Adipose tissue (tissue), 3 donors: ENCODE data around the gene VWA8. TPM values are rescaled to one million over a fixed set of nuclear protein-coding genes. Genes with fewer than 3 reads are reported as not detected.
"Not testable (repeated sequence)": the region's sequence is repeated elsewhere in the genome, so short reads cannot be mapped to it uniquely, and the experiment has no call there.

Source experiments
- H3K27ac ChIP-seq: one replicate; pipeline ENCODE4 v1.5.1; 2013; ENCODE audit warnings: low read depth, low read length
- WGBS, 3 donors: extraction: QIAGEN DNeasy Blood & Tissue Kit; methylation state at CpG; one replicate each; pipeline ENCODE4 v1.1.7; 2013; 5-methylcytosine and 5-hydroxymethylcytosine counted together
- polyA plus RNA-seq, 3 donors: library from polyadenylated mRNA; stranded (reverse); fragments of 200-250 nt; gene quantifications; one replicate each; pipeline ENCODE4 v1.2.3, GENCODE V29; 2013
- donor health status: healthy with polysubstance abuse.
- donor health status: Bipolar disorder and iron deficiency.
- donor health status: healthy.

VWA8 gene
- polyA plus RNA-seq, 3 donors = 4.5 to 7.7 (median 5.1) TPM

GRCh38 chr13:41649659-41650058 is 311.2 kb downstream of the VWA8 start:
- no peak overlapping the region for H3K27ac ChIP-seq
- 76 to 83% (median 79%) methylated on average over 3 of the region's 3 CpGs for WGBS, 3 donors

- 73 to 86% (median 78%) methylated on average over 5 of the region's 5 CpGs for WGBS, 3 donors
- no peak overlapping the region for H3K27ac ChIP-seq
Observed at GRCh38 chr13:41648314-41648935, 312.5 kb downstream of the VWA8 start.

- not testable (repeated sequence) for H3K27ac ChIP-seq
Observed at GRCh38 chr13:41647699-41648313, 313.1 kb downstream of the VWA8 start.

GRCh38 chr13:41645331-41645730 is 315.6 kb downstream of the VWA8 start:
- WGBS, 3 donors = 33 to 59% (median 34%) methylated on average over 4 of the region's 4 CpGs
- H3K27ac ChIP-seq = no peak overlapping the region

More at GRCh38 chr13:41647699-41648313, 313.1 kb downstream of the VWA8 start:
- 81 to 85% (median 84%) methylated on average over 10 of the region's 10 CpGs for WGBS, 3 donors

GRCh38 chr13:41644742-41645141 is 316.2 kb downstream of the VWA8 start:
- H3K27ac ChIP-seq = no peak overlapping the region
- 72 to 83% (median 78%) methylated on average over 1 of the region's 1 CpG for WGBS, 3 donors

- no peak overlapping the region for H3K27ac ChIP-seq
- 75 to 92% (median 89%) methylated on average over 4 of the region's 4 CpGs for WGBS, 3 donors
Observed at GRCh38 chr13:41643507-41643906, 317.4 kb downstream of the VWA8 start.

- 84 to 99% (median 94%) methylated on average over 4 of the region's 4 CpGs for WGBS, 3 donors
- no peak overlapping the region for H3K27ac ChIP-seq
Observed at GRCh38 chr13:41641961-41642360, 318.9 kb downstream of the VWA8 start.

GRCh38 chr13:41641429-41641828 is 319.5 kb downstream of the VWA8 start:
- no peak overlapping the region for H3K27ac ChIP-seq

GRCh38 chr13:41639955-41640780 is 320.7 kb downstream of the VWA8 start:
- 47 to 66% (median 62%) methylated on average over 4 of the region's 4 CpGs for WGBS, 3 donors
- H3K27ac ChIP-seq = no peak overlapping the region

More at GRCh38 chr13:41641429-41641828, 319.5 kb downstream of the VWA8 start:
- 65 to 82% (median 78%) methylated on average over 1 of the region's 1 CpG for WGBS, 3 donors

GRCh38 chr13:41639237-41639904 is 321.5 kb downstream of the VWA8 start:
- no peak overlapping the region for H3K27ac ChIP-seq

GRCh38 chr13:41637586-41637985 is 323.3 kb downstream of the VWA8 start:
- no peak overlapping the region for H3K27ac ChIP-seq
- 92 to 98% (median 95%) methylated on average over 1 of the region's 1 CpG for WGBS, 3 donors

More at GRCh38 chr13:41639237-41639904, 321.5 kb downstream of the VWA8 start:
- 67 to 95% (median 88%) methylated on average over 7 of the region's 7 CpGs for WGBS, 3 donors

GRCh38 chr13:41637032-41637431 is 323.9 kb downstream of the VWA8 start:
- H3K27ac ChIP-seq = not testable (repeated sequence)
- 86 to 100% (median 91%) methylated on average over 2 to 4 of the region's 5 CpGs for WGBS, 3 donors

- not testable (repeated sequence) for H3K27ac ChIP-seq
Observed at GRCh38 chr13:41636590-41636989, 324.3 kb downstream of the VWA8 start.

GRCh38 chr13:41634407-41634806 is 326.5 kb downstream of the VWA8 start:
- no peak overlapping the region for H3K27ac ChIP-seq
- 70 to 75% (median 73%) methylated on average over 3 of the region's 3 CpGs for WGBS, 3 donors

GRCh38 chr13:41633776-41634175 is 327.1 kb downstream of the VWA8 start:
- H3K27ac ChIP-seq = no peak overlapping the region
- 79 to 88% (median 81%) methylated on average over 4 of the region's 4 CpGs for WGBS, 3 donors

GRCh38 chr13:41631296-41631965 is 329.5 kb downstream of the VWA8 start:
- 92 to 95% (median 93%) methylated on average over 5 of the region's 5 CpGs for WGBS, 3 donors
- H3K27ac ChIP-seq = no peak overlapping the region

- 96 to 98% (median 98%) methylated on average over 5 of the region's 5 CpGs for WGBS, 3 donors
- no peak overlapping the region for H3K27ac ChIP-seq
Observed at GRCh38 chr13:41627425-41627824, 333.5 kb downstream of the VWA8 start.

GRCh38 chr13:41624041-41624440 is 336.9 kb downstream of the VWA8 start:
- H3K27ac ChIP-seq = no peak overlapping the region
